HCT116 (cell line): ENCODE measurements around the gene ADAM11. TPM values are rescaled to one million over a fixed set of nuclear protein-coding genes. Genes with fewer than 3 reads are reported as not detected.

ENCODE experiments used
- ATAC-seq: fragments of 200-7000 bp; cut with Tn5 transposase; 2 replicates; pipeline ENCODE4 v1.9.1; 2020; ENCODE audit warnings: mild to moderate bottlenecking, moderate library complexity
- BruUV-seq: library from RNA; stranded (reverse); fragments of 400-500 nt; replicated peaks from 2 replicates; lab custom pipeline; 2021; lab: Mats Ljungman, UMichigan
- CTCF ChIA-PET: fragments of 300-600 bp; sonication (Branson Sonifier 250); formaldehyde crosslinking; loops from one replicate; lab custom pipeline; 2021; ENCODE audit warnings: antibody characterized with exemption; lab: Charles Lee
- POLR2A ChIA-PET: fragments of 300-600, 350-600 bp; sonication (Branson Sonifier 250); formaldehyde crosslinking; loops from one replicate; lab custom pipeline; 2021; ENCODE audit warnings: antibody characterized with exemption; lab: Charles Lee
- RAD21 ChIA-PET, 2 experiments: fragments of 300-600 bp; sonication (Branson Sonifier 250); formaldehyde crosslinking; loops; one replicate each; lab custom pipeline; 2023; ENCODE audit warnings: low total read pairs in 2 of 2; ENCODE audit not compliant: uncharacterized antibody in 2 of 2, unreplicated experiment in 2 of 2, low non-redundant PET in 1 of 2; lab: Charles Lee
- DNase-seq: peaks from one replicate; pipeline ENCODE4 v3.0.0-alpha.2; 2010; ENCODE audit warnings: low read depth, low spot score
- H2AFZ ChIP-seq: fragments of 200-600 bp; shearing (Covaris generic), sonication (generic); 2 replicates; pipeline ENCODE4 v1.6.1; 2017; ENCODE audit warnings: low read depth, mixed run types, mixed read lengths, antibody characterized with exemption, low read length; ENCODE audit not compliant: poor library complexity, severe bottlenecking
- H3K27ac ChIP-seq: 2 replicates; pipeline ENCODE4 v1.5.1; 2012; ENCODE audit warnings: low read depth, low read length
- H3K27me3 ChIP-seq: fragments of 200-600 bp; sonication (generic); 2 replicates; pipeline ENCODE4 v1.6.1; 2016; ENCODE audit warnings: mixed run types, low read length, mixed read lengths; ENCODE audit not compliant: insufficient read depth
- H3K36me3 ChIP-seq, 2 experiments: fragments of 200-500 bp in 1 of 2; fragments of 200-600 bp in 1 of 2; sonication (Bioruptor generic) in 1 of 2; sonication (generic) in 1 of 2; 2 replicates each; pipeline versions ENCODE4 v1.5.1 to v1.6.1; 2014 to 2016; ENCODE audit warnings: low read length in 2 of 2, inconsistent platforms in 1 of 2, mixed read lengths in 1 of 2, mixed run types in 1 of 2; ENCODE audit not compliant: insufficient read depth in 2 of 2, control insufficient read depth in 1 of 2
- H3K4me1 ChIP-seq, 2 experiments: fragments of 200-600 bp in 1 of 2; sonication (generic) in 1 of 2; 2 replicates each; pipeline versions ENCODE4 v1.5.1 to v1.6.1; 2012 to 2017; ENCODE audit warnings: low read length in 2 of 2, inconsistent platforms in 1 of 2, mild to moderate bottlenecking in 1 of 2, mixed read lengths in 1 of 2, mixed run types in 1 of 2, moderate library complexity in 1 of 2; ENCODE audit not compliant: insufficient read depth in 2 of 2, control insufficient read depth in 1 of 2
- H3K4me2 ChIP-seq: fragments of 200-600 bp; sonication (generic); 2 replicates; pipeline ENCODE4 v1.6.1; 2017; ENCODE audit warnings: mixed run types, low read length, mixed read lengths
- H3K4me3 ChIP-seq, 2 experiments: fragments of 200-600 bp in 1 of 2; sonication (generic) in 1 of 2; replicated peaks in 1 of 2; 2 replicates each; pipeline ENCODE4 v1.5.1; 2011 to 2016; ENCODE audit warnings: low read length in 2 of 2, control low read depth in 1 of 2, low read depth in 1 of 2, mild to moderate bottlenecking in 1 of 2, mixed read lengths in 1 of 2, mixed run types in 1 of 2
- H3K79me2 ChIP-seq: fragments of 200-600 bp; sonication (generic); 2 replicates; pipeline ENCODE4 v1.6.1; 2017; ENCODE audit warnings: mild to moderate bottlenecking, mixed run types, low read length, moderate library complexity, mixed read lengths; ENCODE audit not compliant: insufficient read depth
- H3K9ac ChIP-seq: fragments of 200-600 bp; sonication (generic); 2 replicates; pipeline ENCODE4 v1.6.1; 2016; ENCODE audit warnings: low read length, mixed read lengths
- H3K9me2 ChIP-seq: fragments of 200-600 bp; sonication (generic), shearing (Covaris generic); 2 replicates; pipeline ENCODE4 v1.6.1; 2017; ENCODE audit warnings: mixed run types, mild to moderate bottlenecking, moderate library complexity; ENCODE audit not compliant: insufficient read depth
- H3K9me3 ChIP-seq, 2 experiments: fragments of 200-500 bp in 1 of 2; fragments of 200-600 bp in 1 of 2; sonication (Bioruptor generic) in 1 of 2; sonication (generic) in 1 of 2; 2 replicates each; pipeline ENCODE4 v1.6.1; 2014 to 2017; ENCODE audit warnings: low read length in 2 of 2, mixed read lengths in 2 of 2, inconsistent platforms in 1 of 2, low read depth in 1 of 2, mild to moderate bottlenecking in 1 of 2, mixed run types in 1 of 2, moderate library complexity in 1 of 2; ENCODE audit not compliant: control insufficient read depth in 1 of 2, insufficient read depth in 1 of 2
- H4K20me1 ChIP-seq: fragments of 200-600 bp; sonication (generic), shearing (Covaris generic); 2 replicates; pipeline ENCODE4 v1.6.1; 2017; ENCODE audit warnings: mixed run types, mild to moderate bottlenecking, moderate library complexity; ENCODE audit not compliant: insufficient read depth
- CEBPB ChIP-seq: IDR thresholded peaks from 2 replicates; pipeline ENCODE4 v1.6.1; 2012; ENCODE audit warnings: low read depth
- EGR1 ChIP-seq: IDR thresholded peaks from 2 replicates; pipeline ENCODE4 v1.6.1; 2012; ENCODE audit warnings: low read depth
- ELF1 ChIP-seq: IDR thresholded peaks from 2 replicates; pipeline ENCODE4 v1.6.1; 2012; ENCODE audit warnings: low read depth, borderline replicate concordance
- EZH2 ChIP-seq: fragments of 200-600 bp; sonication (generic); IDR thresholded peaks from 2 replicates; pipeline ENCODE4 v1.6.1; 2017; ENCODE audit warnings: antibody characterized with exemption, mixed run types
- FOSL1 ChIP-seq: IDR thresholded peaks from 2 replicates; pipeline ENCODE4 v1.6.1; 2012; ENCODE audit warnings: low read depth
- POLR2AphosphoS5 ChIP-seq: IDR thresholded peaks from 2 replicates; pipeline ENCODE4 v1.6.1; 2011; ENCODE audit warnings: mild to moderate bottlenecking, low read depth, low read length, moderate library complexity
- SIN3A ChIP-seq: IDR thresholded peaks from 2 replicates; pipeline ENCODE4 v1.6.1; 2012; ENCODE audit warnings: low read depth
- SP1 ChIP-seq: IDR thresholded peaks from 2 replicates; pipeline ENCODE4 v1.6.1; 2012; ENCODE audit warnings: low read depth
- ZFX ChIP-seq: fragments of 450-650 bp; IDR thresholded peaks from 2 replicates; pipeline ENCODE4 v1.6.1; 2017
- intact Hi-C: fragments of 100-400 bp; cut with micrococcal nuclease; formaldehyde crosslinking; loops from 2 replicates; pipeline ENCODE4 v1.10.0; 2022
- total RNA-seq: library from RNA; stranded (reverse); gene quantifications from one replicate; pipeline ENCODE4 v1.2.1, GENCODE V29; 2021; ENCODE audit not compliant: unreplicated experiment
- TF ChIP-seq, protein P1 (sequence below), 3 experiments: fragments of 200-600 bp in 1 of 3; sonication (generic) in 1 of 3; IDR thresholded peaks in 2 of 3; conservative IDR thresholded peaks in 1 of 3; 2 replicates each; pipeline ENCODE4 v1.5.1; 2012 to 2017; ENCODE audit warnings: low read depth in 2 of 3, low read length in 2 of 3, antibody characterized with exemption in 1 of 3, borderline replicate concordance in 1 of 3, control low read depth in 1 of 3, mild to moderate bottlenecking in 1 of 3, mixed read lengths in 1 of 3, mixed run types in 1 of 3, moderate library complexity in 1 of 3; ENCODE audit not compliant: insufficient read depth in 1 of 3
- TF ChIP-seq, protein P2 (sequence below): IDR thresholded peaks from 2 replicates; pipeline ENCODE4 v1.6.1; 2012

The ADAM11 gene
- total RNA-seq, 1 experiment from 2014 or later = 7.7 TPM

DNA sequence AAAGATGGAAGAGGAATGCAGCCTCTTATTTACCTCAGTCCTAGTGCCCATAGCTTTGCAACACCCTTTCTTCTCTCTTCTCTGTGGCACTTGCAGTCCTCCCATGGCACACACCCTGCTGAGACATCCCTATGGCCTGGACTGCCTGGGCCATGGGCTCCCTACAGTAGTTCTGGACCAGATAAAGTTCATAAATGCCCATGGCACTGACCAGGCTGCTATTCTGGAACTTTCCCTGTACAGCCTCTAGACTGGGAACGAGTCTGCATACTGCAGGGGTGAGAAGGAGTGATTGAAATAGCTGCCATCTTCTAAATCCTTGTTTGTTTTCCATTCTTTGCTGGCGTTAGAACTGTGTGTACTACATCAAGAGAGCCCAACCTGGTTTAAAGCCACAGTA, 24.5 kb upstream of the ADAM11 start:
- CTCF ChIA-PET = no interaction called here
- H3K36me3 ChIP-seq = peaks cover 9 to 10% of the 10 kb centered on the region in 2 experiments; a peak in 3 of 4 replicates
- H4K20me1 ChIP-seq = no peaks in the 10 kb centered on the region
- no peak overlapping the region for H3K4me3 ChIP-seq
- H3K9me3 ChIP-seq = no peaks in the 10 kb centered on the region
- POLR2A ChIA-PET = no interaction called here
- BruUV-seq = no TSS peak
- TF ChIP-seq EZH2 = no peak
- no peak for TF ChIP-seq SP1
- TF ChIP-seq, protein P1, sequence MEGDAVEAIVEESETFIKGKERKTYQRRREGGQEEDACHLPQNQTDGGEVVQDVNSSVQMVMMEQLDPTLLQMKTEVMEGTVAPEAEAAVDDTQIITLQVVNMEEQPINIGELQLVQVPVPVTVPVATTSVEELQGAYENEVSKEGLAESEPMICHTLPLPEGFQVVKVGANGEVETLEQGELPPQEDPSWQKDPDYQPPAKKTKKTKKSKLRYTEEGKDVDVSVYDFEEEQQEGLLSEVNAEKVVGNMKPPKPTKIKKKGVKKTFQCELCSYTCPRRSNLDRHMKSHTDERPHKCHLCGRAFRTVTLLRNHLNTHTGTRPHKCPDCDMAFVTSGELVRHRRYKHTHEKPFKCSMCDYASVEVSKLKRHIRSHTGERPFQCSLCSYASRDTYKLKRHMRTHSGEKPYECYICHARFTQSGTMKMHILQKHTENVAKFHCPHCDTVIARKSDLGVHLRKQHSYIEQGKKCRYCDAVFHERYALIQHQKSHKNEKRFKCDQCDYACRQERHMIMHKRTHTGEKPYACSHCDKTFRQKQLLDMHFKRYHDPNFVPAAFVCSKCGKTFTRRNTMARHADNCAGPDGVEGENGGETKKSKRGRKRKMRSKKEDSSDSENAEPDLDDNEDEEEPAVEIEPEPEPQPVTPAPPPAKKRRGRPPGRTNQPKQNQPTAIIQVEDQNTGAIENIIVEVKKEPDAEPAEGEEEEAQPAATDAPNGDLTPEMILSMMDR (IDR thresholded peaks at IDR 0.05 in 2 of 3, conservative IDR thresholded peaks at IDR 0.05 in 1 of 3; ENCODE audit: borderline replicate concordance in 1 of 3, insufficient read depth in 1 of 3, low read depth in 2 of 3, low read length in 2 of 3) = no peak
- no peak for TF ChIP-seq POLR2AphosphoS5
- no peak for TF ChIP-seq ELF1
- TF ChIP-seq ZFX = no peak
- no peak for TF ChIP-seq FOSL1
- no peak for TF ChIP-seq EGR1
- no peak for TF ChIP-seq CEBPB
- TF ChIP-seq, protein P2, sequence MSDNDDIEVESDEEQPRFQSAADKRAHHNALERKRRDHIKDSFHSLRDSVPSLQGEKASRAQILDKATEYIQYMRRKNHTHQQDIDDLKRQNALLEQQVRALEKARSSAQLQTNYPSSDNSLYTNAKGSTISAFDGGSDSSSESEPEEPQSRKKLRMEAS = no peak
- TF ChIP-seq SIN3A = no peak
- ATAC-seq (no peak), DNase-seq (no peak)
- H3K4me1 ChIP-seq = no peaks in the 10 kb centered on the region
- no peaks in the 10 kb centered on the region for H3K9me2 ChIP-seq
- intact Hi-C loops = no loop called here
- H3K9ac ChIP-seq = no peak overlapping the region
- no peaks in the 10 kb centered on the region for H3K79me2 ChIP-seq
- RAD21 ChIA-PET = no interaction called here
- no peak overlapping the region for H3K27ac ChIP-seq
- H2AFZ ChIP-seq = no peak overlapping the region
- no peak overlapping the region for H3K4me2 ChIP-seq
- no peaks in the 10 kb centered on the region for H3K27me3 ChIP-seq
